ENCODE measurements around the gene NOTCH4.
A peak's percentile ranks its signal among the peaks of the same experiment; 100 is the strongest.

The NOTCH4 gene

GRCh38 chr6:32183483-32184083 lies 40.3 kb downstream of the NOTCH4 start:
- POLR2A ChIA-PET: interaction anchor here (3.0 kb wide), 1 partner anchor 11 kb away, joined by 19 read pairs; no protein-coding TSS in a partner anchor
- CTCF ChIA-PET: interaction anchor here (2.1 kb wide), 1 partner anchor 12 kb away, joined by 9 read pairs; no protein-coding TSS in a partner anchor
- H3K36me3 ChIP-seq (ENCODE audit: control insufficient read depth in 2 of 2, insufficient read depth in 1 of 2, low read length in 2 of 2): peaks cover 0 to 73% of the 10 kb centered on the region in 2 experiments; a peak in 2 of 3 replicates
- no peak overlapping the region for H3K4me3 ChIP-seq (ENCODE audit: low read depth, low read length)
- no peaks in the 10 kb centered on the region for H3K9me3 ChIP-seq (ENCODE audit: control insufficient read depth, insufficient read depth, low read depth, low read length)
- no peak overlapping the region for H3K27ac ChIP-seq (ENCODE audit: extremely low read depth, low read depth, low read length)
- H3K4me1 ChIP-seq (ENCODE audit: control insufficient read depth, insufficient read depth, low read length): peaks cover 7% of the 10 kb centered on the region
- no peak for TF ChIP-seq ZNF560 (tag by site-specific recombination; IDR thresholded peaks at IDR 0.05; ENCODE audit: borderline replicate concordance)
- no peak for TF ChIP-seq ZNF391 (tag by site-specific recombination; IDR thresholded peaks at IDR 0.05; ENCODE audit: borderline replicate concordance, low read depth)
- TF ChIP-seq IKZF3 (tag by site-specific recombination; IDR thresholded peaks at IDR 0.05): 0 out of 2 replicates have a peak, but pooled peaks have one; percentile 16
- no peak for TF ChIP-seq ZNF132 (tag by site-specific recombination; IDR thresholded peaks at IDR 0.05; ENCODE audit: borderline replicate concordance)

- POLR2A ChIA-PET: interaction anchor here (0.6 to 3.0 kb wide), 4 partner anchors 12 to 264 kb away, joined by 3 to 19 read pairs (median 6); partner anchors contain the start of gene FKBPL
- Histone ChIP-seq H3K4me3 (ENCODE audit: low read depth, low read length) (no peak overlapping the region), H3K9me3 (ENCODE audit: control insufficient read depth, insufficient read depth, low read depth, low read length) (no peaks in the 10 kb centered on the region), H3K4me1 (ENCODE audit: control insufficient read depth, insufficient read depth, low read length) (peaks cover 7% of the 10 kb centered on the region), H3K27ac (ENCODE audit: extremely low read depth, low read depth, low read length) (no peak overlapping the region), H3K36me3 (ENCODE audit: control insufficient read depth in 2 of 2, insufficient read depth in 1 of 2, low read length in 2 of 2) (peaks cover 0 to 68% of the 10 kb centered on the region in 2 experiments; a peak in 2 of 3 replicates)
- TF ChIP-seq ZNF843 (tag by site-specific recombination; IDR thresholded peaks at IDR 0.05): no peak
- no peak for TF ChIP-seq ZNF660 (tag by site-specific recombination; IDR thresholded peaks at IDR 0.05)
- TF ChIP-seq ZNF10 (tag by site-specific recombination; IDR thresholded peaks at IDR 0.05): no peak
- peak; percentile 62 for TF ChIP-seq ZFHX2 (tag by site-specific recombination; conservative IDR thresholded peaks at IDR 0.05)
- CTCF ChIA-PET: interaction anchor here (2.1 kb wide), 1 partner anchor 12 kb away, joined by 9 read pairs; no protein-coding TSS in a partner anchor
These were observed 40.8 kb downstream of the NOTCH4 start for GRCh38 chr6:32183030-32183429.

- TF ChIP-seq ZNF654 (tag by site-specific recombination; IDR thresholded peaks at IDR 0.05; ENCODE audit: low read depth): no peak
- TF ChIP-seq ZNF580 (tag by site-specific recombination; IDR thresholded peaks at IDR 0.05): no peak
- TF ChIP-seq ZNF335 (tag by site-specific recombination; conservative IDR thresholded peaks at IDR 0.05): no peak
- TF ChIP-seq ZSCAN5A (tag by site-specific recombination; IDR thresholded peaks at IDR 0.05): no peak
- TF ChIP-seq ZNF501 (tag by site-specific recombination; IDR thresholded peaks at IDR 0.05): no peak
- no peak for TF ChIP-seq ZNF175 (tag by site-specific recombination; IDR thresholded peaks at IDR 0.05)
- no peak for TF ChIP-seq ZBTB11 (tag by site-specific recombination; conservative IDR thresholded peaks at IDR 0.05; ENCODE audit: low read depth)
- TF ChIP-seq ZNF664 (tag by site-specific recombination; IDR thresholded peaks at IDR 0.05): no peak
- TF ChIP-seq ZNF280D (tag by site-specific recombination; IDR thresholded peaks at IDR 0.05): no peak
- no peak for TF ChIP-seq ZNF202 (tag by site-specific recombination; IDR thresholded peaks at IDR 0.05; ENCODE audit: borderline replicate concordance)
- no peak for TF ChIP-seq ZNF677 (tag by site-specific recombination; IDR thresholded peaks at IDR 0.05)
- TF ChIP-seq ZNF146 (tag by site-specific recombination; IDR thresholded peaks at IDR 0.05): no peak
- no peak for TF ChIP-seq ZNF623 (tag by site-specific recombination; IDR thresholded peaks at IDR 0.05)
- no peak for TF ChIP-seq ZSCAN30 (tag by site-specific recombination; IDR thresholded peaks at IDR 0.05)
- no peak for TF ChIP-seq ZNF626 (tag by site-specific recombination; IDR thresholded peaks at IDR 0.05)
- peaks cover 7% of the 10 kb centered on the region for H3K4me1 ChIP-seq (ENCODE audit: control insufficient read depth, insufficient read depth, low read length)
- peaks cover 0 to 63% of the 10 kb centered on the region in 2 experiments; a peak in 2 of 3 replicates for H3K36me3 ChIP-seq (ENCODE audit: control insufficient read depth in 2 of 2, insufficient read depth in 1 of 2, low read length in 2 of 2)
- POLR2A ChIA-PET: interaction anchor here (0.6 to 3.0 kb wide), 4 partner anchors 12 to 264 kb away, joined by 3 to 19 read pairs (median 6); partner anchors contain the start of gene FKBPL
- CTCF ChIA-PET: interaction anchor here (2.1 kb wide), 1 partner anchor 13 kb away, joined by 9 read pairs; no protein-coding TSS in a partner anchor
- H3K9me3 ChIP-seq (ENCODE audit: control insufficient read depth, insufficient read depth, low read depth, low read length): no peaks in the 10 kb centered on the region
- no peak overlapping the region for H3K27ac ChIP-seq (ENCODE audit: extremely low read depth, low read depth, low read length)
- H3K4me3 ChIP-seq (ENCODE audit: low read depth, low read length): no peak overlapping the region
These were observed 41.3 kb downstream of the NOTCH4 start for GRCh38 chr6:32182555-32182981.

Measured in HEK293 (cell line).